A549 (cell line): ENCODE data around the gene SLC26A3.

Experiments used
- POLR2A ChIP-seq: IDR thresholded peaks from 2 replicates; pipeline ENCODE4 v1.6.1; 2012; ENCODE audit warnings: mild to moderate bottlenecking, low read length
- TF ChIP-seq, protein P1 (sequence below): fragments of >200 bp; sonication (Bioruptor Twin); formaldehyde crosslinking; IDR thresholded peaks from 3 replicates; pipeline ENCODE4 v1.5.1; 2016

- TF ChIP-seq, protein P1, sequence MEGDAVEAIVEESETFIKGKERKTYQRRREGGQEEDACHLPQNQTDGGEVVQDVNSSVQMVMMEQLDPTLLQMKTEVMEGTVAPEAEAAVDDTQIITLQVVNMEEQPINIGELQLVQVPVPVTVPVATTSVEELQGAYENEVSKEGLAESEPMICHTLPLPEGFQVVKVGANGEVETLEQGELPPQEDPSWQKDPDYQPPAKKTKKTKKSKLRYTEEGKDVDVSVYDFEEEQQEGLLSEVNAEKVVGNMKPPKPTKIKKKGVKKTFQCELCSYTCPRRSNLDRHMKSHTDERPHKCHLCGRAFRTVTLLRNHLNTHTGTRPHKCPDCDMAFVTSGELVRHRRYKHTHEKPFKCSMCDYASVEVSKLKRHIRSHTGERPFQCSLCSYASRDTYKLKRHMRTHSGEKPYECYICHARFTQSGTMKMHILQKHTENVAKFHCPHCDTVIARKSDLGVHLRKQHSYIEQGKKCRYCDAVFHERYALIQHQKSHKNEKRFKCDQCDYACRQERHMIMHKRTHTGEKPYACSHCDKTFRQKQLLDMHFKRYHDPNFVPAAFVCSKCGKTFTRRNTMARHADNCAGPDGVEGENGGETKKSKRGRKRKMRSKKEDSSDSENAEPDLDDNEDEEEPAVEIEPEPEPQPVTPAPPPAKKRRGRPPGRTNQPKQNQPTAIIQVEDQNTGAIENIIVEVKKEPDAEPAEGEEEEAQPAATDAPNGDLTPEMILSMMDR, result no peak
- TF ChIP-seq POLR2A, result no peak
Measured at GRCh38 chr7:107838816-107839565, 36.0 kb upstream of the SLC26A3 start.
